ENCODE data around the gene MILR1.
"Not testable (repeated sequence)": the region's sequence is repeated elsewhere in the genome, so short reads cannot be mapped to it uniquely, and the experiment has no call there.

Gene MILR1, protein sequence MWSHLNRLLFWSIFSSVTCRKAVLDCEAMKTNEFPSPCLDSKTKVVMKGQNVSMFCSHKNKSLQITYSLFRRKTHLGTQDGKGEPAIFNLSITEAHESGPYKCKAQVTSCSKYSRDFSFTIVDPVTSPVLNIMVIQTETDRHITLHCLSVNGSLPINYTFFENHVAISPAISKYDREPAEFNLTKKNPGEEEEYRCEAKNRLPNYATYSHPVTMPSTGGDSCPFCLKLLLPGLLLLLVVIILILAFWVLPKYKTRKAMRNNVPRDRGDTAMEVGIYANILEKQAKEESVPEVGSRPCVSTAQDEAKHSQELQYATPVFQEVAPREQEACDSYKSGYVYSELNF

DNA sequence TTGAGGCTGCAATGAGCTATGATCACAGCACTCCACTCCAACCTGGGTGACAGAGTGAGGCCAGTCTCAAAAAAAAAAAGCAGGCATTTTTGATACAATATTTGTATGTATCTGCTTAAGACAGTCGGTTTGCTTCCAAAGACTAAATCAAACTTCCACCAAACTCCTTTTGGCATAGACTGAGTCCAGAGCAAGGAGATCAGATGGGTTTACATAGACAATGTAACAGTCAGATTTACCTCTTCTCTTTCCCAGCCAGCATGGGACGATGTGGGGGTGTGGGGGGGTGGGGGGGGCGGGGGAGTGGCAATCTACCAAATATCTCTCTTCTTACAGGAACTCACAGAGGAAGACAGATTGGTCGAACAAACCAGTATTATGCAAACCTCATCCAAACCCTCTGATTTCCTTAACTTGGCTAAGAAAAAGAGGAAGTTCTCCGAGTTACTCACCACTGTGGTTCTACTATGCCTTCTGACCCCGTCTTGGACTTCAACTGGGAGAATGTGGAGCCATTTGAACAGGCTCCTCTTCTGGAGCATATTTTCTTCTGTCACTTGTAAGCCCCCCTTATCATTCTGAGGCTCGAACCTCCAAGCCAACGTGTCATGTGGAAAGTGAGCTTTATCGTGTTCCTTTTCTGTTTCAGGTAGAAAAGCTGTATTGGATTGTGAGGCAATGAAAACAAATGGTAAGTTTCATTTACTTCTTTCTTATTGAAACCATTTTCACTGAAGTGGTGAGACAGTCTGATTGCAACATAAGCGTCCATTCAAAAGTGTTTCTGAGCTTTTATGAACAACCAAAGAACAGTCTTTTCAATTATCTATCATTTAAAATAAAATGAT is at the start of gene MILR1:
Gene MILR1, plus strand, starts transcription at position 451 of the 848 bp plus-strand sequence. Its CDS starts 54 bp downstream, at position 505.
- DNase-seq, result peak; percentile 28

DNA sequence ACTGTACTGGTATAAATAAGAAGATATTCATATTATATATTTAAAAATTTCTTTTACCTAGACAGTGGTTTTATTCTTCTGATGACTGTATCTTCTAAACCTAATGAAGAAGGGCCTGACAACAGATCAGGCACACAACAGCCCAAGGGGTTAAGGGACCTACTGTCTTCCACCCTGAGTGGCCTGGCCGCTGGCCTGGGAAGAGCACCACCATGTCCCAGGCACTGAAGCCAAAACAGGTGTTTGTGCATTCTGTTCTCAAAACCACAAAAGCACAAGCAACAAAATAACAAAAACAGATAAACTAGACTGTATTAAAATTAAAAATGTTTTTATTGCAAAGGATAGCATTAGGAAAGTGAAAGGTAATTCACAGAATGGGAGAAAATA is 49.2 kb upstream of the MILR1 start:
- no peak for DNase-seq

DNA sequence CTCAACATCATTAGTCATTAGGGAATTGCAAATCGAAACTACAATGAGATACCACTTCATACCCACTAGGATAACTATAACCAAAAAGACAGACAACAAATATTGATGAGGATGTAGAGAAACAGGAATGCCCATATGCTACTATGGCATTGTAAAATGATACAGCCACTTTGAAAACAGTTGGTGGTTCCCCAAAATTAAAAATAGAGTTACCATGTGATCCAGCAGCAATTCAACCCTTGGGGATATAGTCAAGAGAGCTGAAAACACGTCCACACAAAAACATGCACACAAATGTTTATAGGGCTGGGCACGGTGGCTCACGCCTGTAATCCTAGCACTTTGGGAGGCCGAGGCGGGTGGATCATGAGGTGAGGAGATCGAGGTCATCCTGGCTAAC is 48.3 kb upstream of the MILR1 start:
- DNase-seq, result no peak

DNA sequence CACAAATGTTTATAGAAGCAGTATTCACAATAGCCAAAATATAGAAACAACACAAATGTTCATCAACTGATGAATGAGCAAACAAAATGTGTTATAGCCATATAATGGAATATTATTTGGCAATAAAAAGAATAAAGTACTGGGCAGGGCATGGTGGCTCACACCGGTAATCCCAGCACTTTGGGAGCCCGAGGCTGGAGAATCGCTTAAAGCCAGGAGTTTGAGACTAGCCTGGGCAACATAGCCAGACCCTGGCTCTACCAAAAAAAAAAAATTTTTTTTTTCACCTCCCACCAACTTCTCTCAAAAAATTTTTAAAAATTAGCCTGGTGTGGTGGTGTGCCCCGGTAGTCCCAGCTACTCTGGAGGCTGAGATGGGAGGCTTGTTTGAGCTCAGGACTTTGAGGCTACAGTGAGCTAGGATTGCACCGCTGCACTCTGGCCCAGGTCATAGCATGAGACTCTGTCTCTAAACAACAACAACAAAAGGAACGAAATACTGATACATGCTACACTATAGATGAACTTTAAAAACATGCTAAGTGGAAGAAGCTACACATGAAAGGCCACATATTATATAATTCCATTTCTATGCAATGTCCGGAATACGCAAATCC is 47.6 kb upstream of the MILR1 start:
- DNase-seq, result no peak

DNA sequence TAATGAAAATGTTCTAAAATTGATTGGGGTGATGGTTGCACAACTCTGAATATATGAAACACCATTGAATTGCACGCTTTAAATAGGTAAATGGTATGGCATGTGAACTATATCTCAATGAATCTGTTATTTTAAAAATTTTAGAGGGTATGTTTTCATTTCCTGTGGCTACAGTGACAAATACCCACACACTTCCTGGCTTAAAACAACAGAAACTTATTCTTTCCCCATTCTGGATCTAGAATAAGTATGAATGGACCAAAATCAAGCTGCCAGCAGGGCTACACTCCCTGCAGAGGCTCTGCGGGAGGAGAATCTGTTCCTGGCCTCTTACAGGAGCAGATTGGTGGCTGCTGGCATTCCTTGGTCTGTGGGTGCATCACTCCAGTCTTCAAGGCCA is 47.0 kb upstream of the MILR1 start:
- DNase-seq, result no peak

DNA sequence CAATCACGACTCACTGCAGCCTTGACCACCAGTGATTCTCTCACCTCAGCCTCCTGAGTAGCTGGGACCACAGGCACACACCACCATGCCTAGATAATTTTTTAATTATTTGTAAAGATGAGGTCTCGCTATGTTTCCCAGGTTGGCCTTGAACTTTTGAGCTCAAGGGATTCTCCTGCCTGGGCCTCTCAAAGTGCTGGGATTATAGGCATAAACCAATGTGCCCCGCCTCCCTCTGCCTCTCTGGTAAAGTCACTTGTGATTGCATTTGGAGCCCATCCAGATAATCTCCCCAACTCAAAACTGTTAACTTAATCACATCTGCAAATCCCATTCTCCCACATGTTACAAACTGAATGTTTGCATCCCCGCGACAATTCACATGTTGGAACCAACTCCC is 46.4 kb upstream of the MILR1 start:
- no peak for DNase-seq

DNA sequence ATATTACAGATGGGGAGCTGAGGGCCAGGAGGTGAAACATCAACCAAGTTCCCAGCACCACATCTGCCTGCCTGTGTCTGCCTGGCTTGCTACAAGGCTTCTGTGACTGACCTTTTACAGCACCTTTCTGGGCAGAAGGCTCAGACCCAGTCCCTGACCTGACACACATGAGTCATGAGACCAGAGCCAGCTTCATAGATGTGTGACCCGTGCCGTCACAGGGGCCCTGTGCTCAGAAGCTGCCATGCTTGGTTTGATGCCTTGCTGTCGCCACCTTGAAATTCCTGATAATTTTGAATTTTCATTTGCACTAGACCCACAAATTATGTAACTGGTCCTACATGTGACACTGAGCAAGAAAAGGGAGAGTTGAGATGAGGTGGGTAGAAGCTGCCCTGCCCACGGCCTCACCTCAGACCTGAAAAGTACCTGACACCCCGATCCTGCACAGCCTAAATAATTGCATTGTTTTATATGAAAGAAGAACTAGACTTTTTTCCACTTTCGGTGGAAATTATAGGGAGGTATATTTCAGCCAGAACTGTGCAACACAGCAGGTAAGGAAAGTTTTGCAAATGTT is 44.9 kb upstream of the MILR1 start:
- no peak for DNase-seq

DNA sequence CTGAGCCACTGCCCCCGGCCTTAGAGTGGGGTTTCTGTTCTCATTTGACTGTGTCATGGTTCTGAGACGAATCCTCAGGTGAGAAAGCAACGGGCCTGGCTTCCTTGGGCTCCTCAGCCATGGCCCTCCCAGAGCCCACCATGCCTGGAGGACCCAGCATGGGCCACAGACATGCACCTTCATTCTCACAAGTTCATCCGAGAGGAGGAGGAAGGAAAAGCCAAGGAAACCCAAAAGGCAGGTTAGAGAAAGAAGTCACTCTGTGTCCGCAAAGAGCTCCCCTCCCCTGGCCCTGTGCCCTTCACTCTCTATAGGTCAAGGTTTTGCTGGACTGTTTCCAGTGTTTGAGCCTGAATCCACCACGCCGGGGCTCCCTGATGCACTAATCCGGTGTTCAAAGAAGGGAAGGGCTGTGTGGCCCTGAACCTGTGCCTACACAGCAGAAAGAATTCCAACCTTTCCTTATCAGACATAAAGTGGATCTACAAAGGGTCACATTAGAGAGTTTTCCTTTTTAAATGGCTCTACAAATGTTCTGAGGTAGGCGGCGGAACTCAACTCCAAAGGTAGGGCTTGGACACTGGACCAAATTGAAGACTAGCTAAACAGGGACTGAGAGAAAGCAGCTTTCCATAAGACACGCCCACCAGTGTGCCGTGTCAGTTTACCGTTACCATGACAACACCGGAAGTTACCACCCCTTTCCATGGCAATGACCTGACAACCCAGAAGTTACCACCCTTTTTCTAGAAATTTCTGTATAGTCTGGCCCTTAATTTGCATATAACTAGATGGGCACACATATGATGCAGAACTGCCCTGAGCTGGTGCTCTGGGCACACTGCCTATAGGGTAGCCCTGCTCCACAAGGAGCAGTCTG is 42.4 kb upstream of the MILR1 start:
- peak; percentile 44 for DNase-seq

DNA sequence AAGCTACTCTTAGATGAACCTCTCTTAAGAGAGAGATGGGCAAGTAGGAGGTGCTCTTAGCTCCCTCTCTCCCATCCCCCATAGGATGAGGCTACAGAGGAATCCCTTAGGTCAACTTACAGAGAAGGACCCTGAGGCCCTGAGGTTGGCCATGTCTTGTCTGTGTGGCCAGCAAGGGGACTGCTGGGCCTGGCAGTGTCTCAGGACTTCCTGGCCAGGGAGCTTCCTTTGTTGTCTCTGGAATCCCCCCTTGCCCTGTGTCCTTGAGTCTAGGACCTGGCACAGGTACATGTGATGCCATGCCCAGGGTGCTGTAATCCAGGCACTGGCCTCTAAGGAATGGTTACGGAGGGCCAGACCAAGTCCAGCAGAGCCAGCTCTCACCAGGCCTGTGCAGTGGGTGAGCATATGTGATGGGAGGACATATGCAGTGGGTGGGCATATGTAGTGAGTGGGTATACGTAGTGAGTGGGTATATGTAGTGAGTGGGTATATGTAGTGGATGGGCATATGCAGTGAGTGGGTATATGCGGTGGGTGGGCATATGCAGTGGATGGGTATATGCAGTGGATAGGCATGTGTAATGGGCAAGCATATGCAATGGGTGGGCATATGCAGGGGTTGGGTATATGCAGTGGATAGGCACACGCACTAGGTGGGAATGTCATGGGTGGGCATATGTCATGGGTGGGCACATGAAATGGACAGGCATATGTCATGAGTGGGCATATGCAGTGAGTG is 38.0 kb upstream of the MILR1 start:
- DNase-seq, result no peak

DNA sequence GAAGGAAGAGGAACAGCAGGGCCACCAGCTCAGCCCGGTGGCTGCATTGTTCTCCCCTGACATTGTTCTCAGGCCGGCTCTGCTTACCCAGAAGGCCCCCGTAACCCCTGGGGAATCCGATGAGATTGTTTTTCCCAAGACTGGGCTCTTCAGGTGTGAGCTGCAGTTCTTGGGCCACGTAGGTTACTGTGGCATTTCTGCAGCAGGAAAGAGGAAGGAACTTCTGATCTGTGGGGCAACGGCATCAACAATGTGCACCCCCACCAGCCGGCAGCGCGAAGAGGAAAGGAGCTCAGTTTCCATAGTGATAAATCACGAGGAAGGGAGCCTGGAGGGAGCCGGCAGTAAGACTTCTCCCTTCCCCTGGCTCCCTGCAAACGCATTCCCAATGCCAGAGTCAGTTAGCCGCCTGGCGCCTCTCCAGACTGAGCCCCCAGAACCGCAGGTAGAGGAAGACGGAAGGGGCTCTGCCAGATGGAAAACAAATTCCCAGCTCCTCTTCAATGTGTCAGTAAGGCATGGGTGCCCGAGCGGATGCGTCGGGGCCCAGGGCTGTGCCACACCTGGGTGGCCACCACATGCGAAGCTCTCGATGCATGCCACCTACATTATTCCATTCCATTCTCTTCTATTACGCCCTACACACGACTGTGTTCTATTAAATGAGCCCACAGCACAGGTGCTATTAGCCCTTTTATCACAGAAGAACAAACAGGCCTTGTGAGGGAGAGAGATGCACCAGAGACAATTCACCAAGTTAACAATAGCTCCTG is 36.7 kb upstream of the MILR1 start:
- no peak for DNase-seq

DNA sequence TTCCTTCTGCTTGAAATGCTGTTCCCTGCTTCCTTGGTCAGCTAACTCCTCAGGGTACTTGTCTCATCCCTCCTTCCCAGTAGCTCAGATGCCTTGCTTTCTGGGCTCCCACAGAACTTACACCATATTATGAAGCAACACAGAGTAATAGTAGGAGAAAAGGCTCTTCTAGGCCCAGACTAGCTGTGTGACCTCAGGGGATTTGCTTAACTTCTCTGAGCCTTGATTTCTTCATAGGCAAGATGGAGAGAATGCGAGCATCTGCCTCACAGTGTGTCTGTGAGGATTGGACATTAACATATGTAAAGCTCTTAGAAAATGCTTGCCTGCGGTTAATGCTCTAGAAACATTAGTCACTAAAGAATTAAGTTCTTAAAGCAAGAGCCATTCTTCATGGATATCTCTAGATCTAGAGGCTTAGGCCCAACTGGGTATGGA is 36.0 kb upstream of the MILR1 start:
- DNase-seq, result no peak

DNA sequence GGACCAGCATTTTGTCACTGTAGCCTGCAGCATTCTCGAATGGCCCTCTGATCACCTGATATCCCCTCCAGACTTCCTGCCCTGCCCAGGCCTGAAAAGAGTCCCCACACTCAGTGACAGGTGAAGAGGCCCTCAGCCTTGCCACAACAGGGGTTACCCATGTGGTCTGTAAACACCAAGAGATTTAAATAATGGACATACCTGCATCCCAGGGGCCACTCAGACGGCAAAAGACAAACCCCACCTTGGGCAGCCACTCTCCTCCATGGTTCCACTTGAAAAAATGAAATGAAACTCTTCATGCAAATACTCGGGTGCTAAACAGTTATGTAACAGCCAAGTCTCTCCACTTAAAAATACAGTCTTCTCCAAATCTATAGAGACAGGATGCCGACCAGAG is 35.4 kb upstream of the MILR1 start:
- no peak for DNase-seq

DNA sequence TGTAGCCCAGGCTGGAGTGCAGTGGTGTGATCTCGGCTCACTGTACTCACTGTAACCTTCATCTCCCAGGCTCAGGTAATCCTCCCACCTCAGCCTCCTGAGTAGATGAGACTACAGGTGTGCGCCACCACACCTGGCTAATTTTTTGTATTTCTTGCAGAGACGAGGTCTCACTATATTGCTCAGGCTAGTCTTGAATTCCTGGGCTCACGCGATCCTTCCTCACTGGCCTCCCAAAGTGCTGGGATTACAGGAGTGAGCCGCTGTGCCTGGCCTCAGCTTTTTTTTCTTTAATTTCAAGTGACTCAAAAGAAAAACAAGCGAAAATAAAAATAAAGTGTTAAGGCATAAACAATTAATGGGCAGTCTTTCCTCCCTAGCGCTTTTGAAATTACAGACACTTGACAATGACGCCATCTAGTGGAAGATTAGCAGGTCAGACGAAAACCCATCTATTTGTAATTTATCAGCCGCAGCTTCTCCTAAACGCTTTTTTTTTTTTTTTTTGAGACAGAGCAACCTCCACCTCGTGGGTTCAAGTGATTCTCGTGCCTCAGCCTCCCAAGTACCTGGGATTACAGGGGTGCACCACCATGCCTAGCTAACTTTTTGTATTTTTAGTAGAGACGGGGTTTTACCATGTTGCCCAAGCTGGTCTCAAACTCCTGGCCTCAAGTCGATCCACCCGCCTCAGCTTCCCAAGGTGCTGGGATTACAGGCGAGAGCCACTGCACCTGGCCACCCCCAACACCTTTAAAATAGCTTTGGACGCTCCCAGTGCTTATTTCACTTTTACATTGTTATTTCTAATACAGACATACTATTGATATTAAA is 30.2 kb upstream of the MILR1 start:
- DNase-seq, result peak; percentile 76

DNA sequence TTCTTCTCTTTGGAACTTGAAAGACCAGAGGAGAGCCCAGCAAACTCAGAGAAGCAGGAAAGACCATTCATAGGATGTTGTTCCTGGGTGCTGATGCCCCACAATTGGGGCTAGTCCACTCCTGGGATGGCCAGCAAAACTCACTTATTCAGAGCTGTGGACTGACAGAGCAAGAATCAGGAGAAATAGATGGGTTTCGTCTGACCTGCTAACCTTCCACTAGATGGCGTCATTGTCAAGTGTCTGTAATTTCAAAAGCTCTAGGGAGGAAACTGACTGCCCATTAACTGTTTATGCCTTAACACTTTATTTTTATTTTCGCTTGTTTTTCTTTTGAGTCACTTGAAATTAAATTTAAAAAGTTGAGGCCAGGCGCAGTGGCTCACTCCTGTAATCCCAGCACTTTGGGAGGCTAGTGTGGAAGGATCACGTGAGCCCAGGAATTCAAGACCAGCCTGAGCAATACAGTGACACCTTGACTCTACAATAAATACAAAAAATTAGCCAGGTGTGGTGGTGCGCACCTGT is 28.7 kb upstream of the MILR1 start:
- DNase-seq, result peak; percentile 83

DNA sequence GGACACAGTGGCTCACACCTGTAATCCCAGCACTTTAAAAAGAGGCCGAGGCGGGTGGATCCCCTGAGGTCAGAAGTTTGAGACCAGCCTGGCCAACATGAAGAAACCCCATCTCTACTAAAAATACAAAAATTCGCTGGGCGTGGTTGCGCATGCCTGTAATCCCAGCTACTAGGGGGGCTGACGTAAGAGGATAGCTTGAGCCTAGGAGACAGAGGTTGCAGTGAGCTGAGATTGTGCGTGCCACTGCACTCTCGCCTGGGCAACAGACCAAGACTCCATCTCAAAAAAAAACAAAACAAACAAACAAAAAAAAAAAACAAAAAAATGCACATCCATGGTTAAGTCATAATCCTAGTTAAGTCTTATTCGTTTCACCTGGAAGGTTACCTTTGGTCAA is 26.8 kb upstream of the MILR1 start:
- not testable (repeated sequence) for DNase-seq

DNA sequence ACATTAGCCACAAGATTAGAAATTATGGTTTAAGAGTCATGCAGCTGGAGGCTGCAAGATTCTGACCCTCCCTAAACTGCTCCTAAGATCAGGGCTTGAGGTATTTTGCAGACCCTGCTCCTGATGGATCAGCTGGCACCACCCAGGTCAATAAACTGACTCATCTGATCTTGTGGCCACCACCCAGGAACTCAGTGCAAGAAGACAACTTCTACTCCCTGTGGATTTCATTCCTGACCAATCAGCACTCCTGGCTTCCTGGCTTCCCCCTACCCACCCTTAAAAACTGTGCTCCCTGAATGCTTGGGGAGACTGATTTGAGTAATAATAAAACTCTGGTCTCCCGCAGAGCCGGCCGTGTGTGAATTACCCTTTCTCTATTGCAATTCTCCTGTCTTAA is 25.0 kb upstream of the MILR1 start:
- no peak for DNase-seq

DNA sequence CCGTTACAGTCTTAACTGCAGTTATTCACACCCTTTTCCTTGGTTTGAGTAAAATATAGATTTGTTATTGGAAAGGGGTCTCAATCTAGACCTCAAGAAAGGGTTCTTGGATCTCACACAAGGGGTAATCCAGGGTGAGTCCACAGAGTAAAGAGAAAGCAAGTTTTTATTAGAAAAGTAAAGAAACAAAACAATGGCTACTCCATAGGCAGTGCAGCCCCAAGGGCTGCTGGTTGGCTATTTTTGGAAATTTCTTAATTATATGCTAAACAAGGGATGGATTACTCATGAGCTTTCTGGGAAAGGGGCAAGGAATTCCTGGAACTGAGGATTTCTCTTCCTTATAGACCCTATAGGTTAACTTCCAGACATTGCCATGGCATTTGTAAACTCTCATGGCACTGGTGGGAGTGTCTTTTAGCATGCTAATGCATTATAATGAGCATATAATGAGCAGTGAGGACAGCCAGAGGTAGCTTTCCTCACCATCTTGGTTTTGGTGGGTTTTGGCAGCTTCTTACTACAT is 24.5 kb upstream of the MILR1 start:
- no peak for DNase-seq

DNA sequence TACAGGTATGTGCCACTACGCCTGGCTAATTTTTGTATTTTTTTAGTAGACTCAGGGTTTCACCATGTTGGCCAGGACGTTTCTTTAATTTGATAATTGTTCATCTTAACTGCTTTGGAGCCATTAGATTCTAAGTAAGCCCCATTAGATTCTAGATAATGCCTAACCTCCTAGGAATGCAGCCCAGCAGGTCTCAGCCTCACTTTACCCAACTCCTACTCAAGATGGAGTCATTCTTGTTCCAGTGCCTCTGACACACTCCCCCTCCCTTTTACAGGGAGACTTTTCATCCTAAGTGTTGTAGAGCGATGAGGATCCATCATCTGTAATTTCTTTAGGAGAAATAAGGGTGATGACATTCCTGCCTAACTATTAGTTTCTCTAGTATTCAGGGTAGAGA is 23.7 kb upstream of the MILR1 start:
- DNase-seq, result no peak

DNA sequence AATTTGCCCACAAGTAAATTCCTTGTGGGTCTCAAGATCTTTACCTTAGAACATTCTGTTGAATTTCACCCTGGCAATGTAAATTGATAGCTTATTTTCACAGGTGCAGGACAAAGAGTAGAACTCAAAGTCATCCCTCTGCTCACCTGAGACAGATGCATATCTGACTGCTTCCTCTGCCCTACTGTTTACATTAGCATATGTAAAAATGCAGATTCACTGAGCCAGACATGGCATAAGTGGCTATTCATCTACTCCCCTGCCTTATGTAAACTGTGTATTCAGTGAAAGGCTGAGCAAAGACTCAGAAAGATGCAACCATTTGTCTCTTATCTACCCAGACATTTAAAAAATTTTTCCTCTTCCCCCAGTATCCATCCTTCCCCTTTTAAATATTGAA is 22.3 kb upstream of the MILR1 start:
- no peak for DNase-seq

Measured in CD4-positive, alpha-beta T cell treated with Interleukin-21 for 1 hour (primary cell).